GM12878 (cell line): ENCODE measurements around the gene PLPP1. TPM values are rescaled to one million over a fixed set of nuclear protein-coding genes. Genes with fewer than 3 reads are reported as not detected.

ENCODE experiments used
- ATAC-seq: fragments of 200-7000 bp; cut with Tn5 transposase; 3 replicates; pipeline ENCODE4 v1.9.1; 2020; ENCODE audit warnings: mild to moderate bottlenecking, moderate library complexity
- BruUV-seq: library from RNA; stranded (reverse); fragments of 400-500 nt; replicated peaks from 2 replicates; lab custom pipeline; 2021; lab: Mats Ljungman, UMichigan
- CTCF ChIA-PET: fragments of 300-600 bp; sonication (Branson Sonifier 250); formaldehyde crosslinking; extraction: SDS; loops from one replicate; lab custom pipeline; 2021; ENCODE audit warnings: inconsistent platforms; lab: Yijun Ruan, JAX
- POLR2A ChIA-PET: fragments of 350-600 bp; formaldehyde crosslinking; extraction: SDS; loops from one replicate; lab custom pipeline; 2021; ENCODE audit warnings: inconsistent platforms; lab: Charles Lee
- RAD21 ChIA-PET: fragments of 300-600 bp; sonication (Branson Sonifier 250); formaldehyde crosslinking; loops from one replicate; lab custom pipeline; 2023; ENCODE audit warnings: antibody characterized with exemption; ENCODE audit not compliant: unreplicated experiment; lab: Charles Lee
- SMC1A ChIA-PET: fragments of 300-600 bp; sonication (Branson Sonifier 250); formaldehyde crosslinking; loops from one replicate; lab custom pipeline; 2023; ENCODE audit not compliant: unreplicated experiment, uncharacterized antibody; lab: Charles Lee
- DNase-seq: peaks from one replicate; pipeline ENCODE4 v3.0.0-alpha.2; 2011; ENCODE audit warnings: low read depth, low spot score
- FAIRE-seq: peaks from 3 replicates; lab custom pipeline; 2011; peaks lifted over from hg19 to GRCh38; lab: Jason Lieb, UNC
- H2AFZ ChIP-seq: 2 replicates; pipeline ENCODE4 v1.6.0; 2011; ENCODE audit warnings: low read depth, low read length, control low read depth; ENCODE audit not compliant: control insufficient read depth
- H3K27ac ChIP-seq: 2 replicates; pipeline ENCODE4 v1.5.1; 2011; ENCODE audit warnings: control low read depth; ENCODE audit not compliant: control insufficient read depth, insufficient read depth
- H3K27me3 ChIP-seq, 2 experiments: replicated peaks in 1 of 2; 2 replicates each; pipeline versions ENCODE4 v1.6.0 to v1.6.1; 2011; ENCODE audit warnings: low read length in 1 of 2; ENCODE audit not compliant: control insufficient read depth in 2 of 2, insufficient read depth in 2 of 2
- H3K36me3 ChIP-seq, 2 experiments: 2 replicates each; pipeline ENCODE4 v1.5.1; 2011; ENCODE audit warnings: low read length in 1 of 2; ENCODE audit not compliant: control insufficient read depth in 2 of 2, insufficient read depth in 2 of 2
- H3K4me1 ChIP-seq: 2 replicates; pipeline ENCODE4 v1.6.1; 2011; ENCODE audit warnings: mild to moderate bottlenecking, low read length, moderate library complexity, mixed read lengths; ENCODE audit not compliant: control insufficient read depth, insufficient read depth
- H3K4me2 ChIP-seq: 2 replicates; pipeline ENCODE4 v1.6.0; 2011; ENCODE audit warnings: control low read depth; ENCODE audit not compliant: control insufficient read depth, insufficient read depth
- H3K4me3 ChIP-seq: fragments of 200-600 bp; sonication (generic); 2 replicates; pipeline ENCODE4 v1.5.1; 2016
- H3K79me2 ChIP-seq: 2 replicates; pipeline ENCODE4 v1.6.0; 2011; ENCODE audit warnings: low read length; ENCODE audit not compliant: control insufficient read depth, insufficient read depth
- H3K9ac ChIP-seq: 2 replicates; pipeline ENCODE4 v1.8.0; 2011; ENCODE audit warnings: low read length, control low read depth, mixed read lengths; ENCODE audit not compliant: control insufficient read depth, insufficient read depth
- H3K9me3 ChIP-seq: replicated peaks from 3 replicates; pipeline ENCODE4 v1.5.1; 2011; ENCODE audit warnings: mild to moderate bottlenecking, low read length; ENCODE audit not compliant: control insufficient read depth, insufficient read depth
- H4K20me1 ChIP-seq: 2 replicates; pipeline ENCODE4 v1.6.0; 2011; ENCODE audit not compliant: control insufficient read depth, insufficient read depth
- BACH1 ChIP-seq: fragments of 450-650 bp; IDR thresholded peaks from 2 replicates; pipeline ENCODE4 v1.6.1; 2017; ENCODE audit warnings: mild to moderate bottlenecking, borderline replicate concordance
- CBFB ChIP-seq: IDR thresholded peaks from 2 replicates; pipeline ENCODE4 v1.6.1; 2016; ENCODE audit warnings: antibody characterized with exemption, low read depth
- CBX3 ChIP-seq: fragments of 200-600 bp; sonication (generic); IDR thresholded peaks from 2 replicates; pipeline ENCODE4 v1.6.1; 2016; ENCODE audit warnings: low read depth, borderline replicate concordance
- DPF2 ChIP-seq: fragments of 450-650 bp; IDR thresholded peaks from 2 replicates; pipeline ENCODE4 v1.6.1; 2017; ENCODE audit warnings: mild to moderate bottlenecking
- PBX3 ChIP-seq: IDR thresholded peaks from 2 replicates; pipeline ENCODE4 v1.6.1; 2011; ENCODE audit warnings: mild to moderate bottlenecking, low read depth, low read length, moderate library complexity; ENCODE audit not compliant: insufficient replicate concordance
- POLR2A ChIP-seq: IDR thresholded peaks from 2 replicates; pipeline ENCODE4 v1.6.1; 2011; ENCODE audit warnings: low read depth, mild to moderate bottlenecking, low read length
- RELA ChIP-seq: fragments of 450-650 bp; IDR thresholded peaks from 2 replicates; pipeline ENCODE4 v1.8.0; 2014; ENCODE audit warnings: borderline replicate concordance; ENCODE audit not compliant: partially characterized antibody
- SP1 ChIP-seq: IDR thresholded peaks from one replicate; pipeline ENCODE4 v1.6.1; 2011; ENCODE audit warnings: low read depth, low read length
- SUPT20H ChIP-seq: IDR thresholded peaks from 2 replicates; pipeline ENCODE4 v1.6.1; 2011; ENCODE audit warnings: low read depth, mild to moderate bottlenecking, low read length, moderate library complexity, borderline replicate concordance; ENCODE audit not compliant: control insufficient read depth
- ZSCAN29 ChIP-seq: fragments of 450-650 bp; IDR thresholded peaks from 2 replicates; pipeline ENCODE4 v1.6.1; 2017; ENCODE audit warnings: mild to moderate bottlenecking, moderate library complexity
- WGBS: methylation state at CpG from one replicate; pipeline ENCODE4 v1.1.6; 2016; ENCODE audit warnings: low lambda C conversion rate; ENCODE audit not compliant: insufficient replicate concordance, insufficient coverage; ENCODE audit errors: missing lambda C conversion rate; 5-methylcytosine and 5-hydroxymethylcytosine counted together
- in situ Hi-C: fragments of 300-500 bp; cut with MboI; formaldehyde crosslinking; loops from 9 replicates; pipeline ENCODE4 v1.14.3; 2018; ENCODE audit warnings: mixed read lengths
- intact Hi-C: fragments of 100-400 bp; cut with micrococcal nuclease; formaldehyde crosslinking; loops from one replicate; pipeline ENCODE4 v1.14.2; 2022; ENCODE audit not compliant: unreplicated experiment
- polyA plus RNA-seq, 11 experiments: library from polyadenylated mRNA; depleted of rRNA in 4 of 11; unstranded in 6 of 11; stranded (reverse) in 5 of 11; fragments of >200 nt; fragmentation: Nextera tagmentation in 4 of 11; fragmentation: Illumina TruSeq in 1 of 11; extraction: Ambion mirVana in 4 of 11; extraction: Trizol in 1 of 11; gene quantifications; 1 replicate in 1 of 11; 2 replicates in 10 of 11; pipeline versions ENCODE4 v1.2.1 to v1.2.3, GENCODE V29; 2011 to 2016; ENCODE audit warnings: inconsistent platforms in 2 of 11, missing spikeins in 2 of 11, low read depth in 1 of 11
- total RNA-seq, 4 experiments: library from RNA; depleted of rRNA in 3 of 4; stranded (reverse); fragments of >200 nt in 3 of 4; fragmentation: Illumina TruSeq in 1 of 4; extraction: Trizol in 1 of 4; gene quantifications; 2 replicates each; pipeline versions ENCODE4 v1.2.1 to v1.2.3, GENCODE V29; 2013 to 2021
- TF ChIP-seq, protein P1 (sequence below): fragments of 450-650 bp; IDR thresholded peaks from 2 replicates; pipeline ENCODE4 v1.6.1; 2017; ENCODE audit warnings: mild to moderate bottlenecking, moderate library complexity
- TF ChIP-seq, protein P2 (sequence below), 3 experiments: IDR thresholded peaks in 2 of 3; conservative IDR thresholded peaks in 1 of 3; 2 replicates each; pipeline ENCODE4 v1.5.1; 2011; ENCODE audit warnings: low read depth in 3 of 3, low read length in 3 of 3, mild to moderate bottlenecking in 3 of 3, control low read depth in 2 of 3, moderate library complexity in 2 of 3, inconsistent platforms in 1 of 3, mixed read lengths in 1 of 3; ENCODE audit not compliant: control insufficient read depth in 2 of 3, insufficient read depth in 1 of 3; ENCODE audit errors: extremely low read depth in 1 of 3

The PLPP1 gene
- total and polyA plus RNA-seq, 10 of the 15 experiments (the other 5 are each of a cell fraction or from before 2014, with no cell fraction given): 3.0 to 11.3 (median 8.1) TPM

DNA sequence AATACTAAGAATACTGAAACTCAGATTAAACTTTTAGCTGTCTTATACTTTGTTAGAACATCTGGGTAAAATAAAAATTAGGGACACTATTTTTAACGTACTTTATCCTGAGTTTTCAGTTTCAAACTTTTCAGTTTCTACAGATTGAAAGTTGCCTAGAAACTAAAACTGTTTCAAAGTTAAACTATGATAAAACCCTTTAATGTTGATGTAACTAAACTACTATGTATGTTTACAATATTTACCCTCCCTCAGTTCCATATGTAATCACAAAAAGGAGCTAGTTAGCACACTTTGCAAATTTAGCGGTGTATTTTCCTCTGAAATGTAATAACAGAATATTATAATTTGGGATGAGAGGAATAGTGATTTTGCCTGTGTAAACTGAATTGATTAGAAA is 121.1 kb downstream of the PLPP1 start:
- ChIA-PET RAD21 (interaction anchor here (0.6 to 1.4 kb wide), 2 partner anchors 278 to 569 kb away, joined by 4 to 5 read pairs; no protein-coding TSS in a partner anchor), POLR2A (no interaction called here), CTCF (interaction anchor here (0.5 to 2.0 kb wide), 4 partner anchors 9 to 1460 kb away, joined by 3 to 4 read pairs (median 4); no protein-coding TSS in a partner anchor), SMC1A (interaction anchor here (0.8 to 2.2 kb wide), 4 partner anchors 8 to 1091 kb away, joined by 3 to 8 read pairs (median 4); no protein-coding TSS in a partner anchor)
- Histone ChIP-seq H3K27ac (no peak overlapping the region), H3K36me3 (peaks cover 0 to 10% of the 10 kb centered on the region in 2 experiments; a peak in 2 of 4 replicates), H3K9me3 (no peaks in the 10 kb centered on the region; the same call in 2 of the 3 replicates), H3K79me2 (no peaks in the 10 kb centered on the region), H3K27me3 (no peaks in the 10 kb centered on the region), H2AFZ (no peak overlapping the region), H3K4me2 (no peak overlapping the region), H3K4me1 (no peaks in the 10 kb centered on the region; the same call in 1 of the 2 replicates), H4K20me1 (no peaks in the 10 kb centered on the region), H3K4me3 (no peak overlapping the region), H3K9ac (no peak overlapping the region)
- ATAC-seq: no peak; the same call in 2 of the 3 replicates
- no peak for FAIRE-seq
- TF ChIP-seq POLR2A (no peak), ZSCAN29 (no peak), DPF2 (no peak), PBX3 (no peak), CBFB (no peak), BACH1 (no peak), SUPT20H (no peak), SP1 (no peak), RELA (no peak), CBX3 (no peak)
- TF ChIP-seq, protein P1, sequence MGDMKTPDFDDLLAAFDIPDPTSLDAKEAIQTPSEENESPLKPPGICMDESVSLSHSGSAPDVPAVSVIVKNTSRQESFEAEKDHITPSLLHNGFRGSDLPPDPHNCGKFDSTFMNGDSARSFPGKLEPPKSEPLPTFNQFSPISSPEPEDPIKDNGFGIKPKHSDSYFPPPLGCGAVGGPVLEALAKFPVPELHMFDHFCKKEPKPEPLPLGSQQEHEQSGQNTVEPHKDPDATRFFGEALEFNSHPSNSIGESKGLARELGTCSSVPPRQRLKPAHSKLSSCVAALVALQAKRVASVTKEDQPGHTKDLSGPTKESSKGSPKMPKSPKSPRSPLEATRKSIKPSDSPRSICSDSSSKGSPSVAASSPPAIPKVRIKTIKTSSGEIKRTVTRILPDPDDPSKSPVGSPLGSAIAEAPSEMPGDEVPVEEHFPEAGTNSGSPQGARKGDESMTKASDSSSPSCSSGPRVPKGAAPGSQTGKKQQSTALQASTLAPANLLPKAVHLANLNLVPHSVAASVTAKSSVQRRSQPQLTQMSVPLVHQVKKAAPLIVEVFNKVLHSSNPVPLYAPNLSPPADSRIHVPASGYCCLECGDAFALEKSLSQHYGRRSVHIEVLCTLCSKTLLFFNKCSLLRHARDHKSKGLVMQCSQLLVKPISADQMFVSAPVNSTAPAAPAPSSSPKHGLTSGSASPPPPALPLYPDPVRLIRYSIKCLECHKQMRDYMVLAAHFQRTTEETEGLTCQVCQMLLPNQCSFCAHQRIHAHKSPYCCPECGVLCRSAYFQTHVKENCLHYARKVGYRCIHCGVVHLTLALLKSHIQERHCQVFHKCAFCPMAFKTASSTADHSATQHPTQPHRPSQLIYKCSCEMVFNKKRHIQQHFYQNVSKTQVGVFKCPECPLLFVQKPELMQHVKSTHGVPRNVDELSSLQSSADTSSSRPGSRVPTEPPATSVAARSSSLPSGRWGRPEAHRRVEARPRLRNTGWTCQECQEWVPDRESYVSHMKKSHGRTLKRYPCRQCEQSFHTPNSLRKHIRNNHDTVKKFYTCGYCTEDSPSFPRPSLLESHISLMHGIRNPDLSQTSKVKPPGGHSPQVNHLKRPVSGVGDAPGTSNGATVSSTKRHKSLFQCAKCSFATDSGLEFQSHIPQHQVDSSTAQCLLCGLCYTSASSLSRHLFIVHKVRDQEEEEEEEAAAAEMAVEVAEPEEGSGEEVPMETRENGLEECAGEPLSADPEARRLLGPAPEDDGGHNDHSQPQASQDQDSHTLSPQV: no peak
- TF ChIP-seq, protein P2, sequence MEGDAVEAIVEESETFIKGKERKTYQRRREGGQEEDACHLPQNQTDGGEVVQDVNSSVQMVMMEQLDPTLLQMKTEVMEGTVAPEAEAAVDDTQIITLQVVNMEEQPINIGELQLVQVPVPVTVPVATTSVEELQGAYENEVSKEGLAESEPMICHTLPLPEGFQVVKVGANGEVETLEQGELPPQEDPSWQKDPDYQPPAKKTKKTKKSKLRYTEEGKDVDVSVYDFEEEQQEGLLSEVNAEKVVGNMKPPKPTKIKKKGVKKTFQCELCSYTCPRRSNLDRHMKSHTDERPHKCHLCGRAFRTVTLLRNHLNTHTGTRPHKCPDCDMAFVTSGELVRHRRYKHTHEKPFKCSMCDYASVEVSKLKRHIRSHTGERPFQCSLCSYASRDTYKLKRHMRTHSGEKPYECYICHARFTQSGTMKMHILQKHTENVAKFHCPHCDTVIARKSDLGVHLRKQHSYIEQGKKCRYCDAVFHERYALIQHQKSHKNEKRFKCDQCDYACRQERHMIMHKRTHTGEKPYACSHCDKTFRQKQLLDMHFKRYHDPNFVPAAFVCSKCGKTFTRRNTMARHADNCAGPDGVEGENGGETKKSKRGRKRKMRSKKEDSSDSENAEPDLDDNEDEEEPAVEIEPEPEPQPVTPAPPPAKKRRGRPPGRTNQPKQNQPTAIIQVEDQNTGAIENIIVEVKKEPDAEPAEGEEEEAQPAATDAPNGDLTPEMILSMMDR (IDR thresholded peaks at IDR 0.05 in 2 of 3, conservative IDR thresholded peaks at IDR 0.05 in 1 of 3; ENCODE audit: control insufficient read depth in 2 of 3, extremely low read depth in 1 of 3, insufficient read depth in 1 of 3, low read depth in 3 of 3, low read length in 3 of 3): no peak
- BruUV-seq: no TSS peak
- intact Hi-C loops: no loop called here
- DNase-seq: no peak
- in situ Hi-C loops: no loop called here
- WGBS: 93% methylated on average over 2 of the region's 2 CpGs
